AG04449 (cell line): ENCODE results near the gene MORF4L2.

Experiments
- CTCF ChIA-PET: fragments of 350-600 bp; formaldehyde crosslinking; extraction: SDS; loops from one replicate; lab custom pipeline; 2021; ENCODE audit warnings: antibody characterized with exemption; lab: Yijun Ruan, JAX
- POLR2A ChIA-PET: fragments of 400-600, 350-600 bp; formaldehyde crosslinking; extraction: SDS; loops from one replicate; lab custom pipeline; 2020; ENCODE audit warnings: antibody characterized with exemption, inconsistent platforms; lab: Yijun Ruan, JAX
- DNase-seq: peaks from one replicate; pipeline ENCODE4 v3.0.0-alpha.2; 2010; ENCODE audit warnings: low read depth, low spot score
- H3K4me3 ChIP-seq: 2 replicates; pipeline ENCODE4 v1.5.1; 2011; ENCODE audit warnings: low read depth, mild to moderate bottlenecking, control low read depth, low read length
- CTCF ChIP-seq: IDR thresholded peaks from one replicate; pipeline ENCODE4 v1.5.1; 2011; ENCODE audit warnings: mild to moderate bottlenecking, moderate library complexity, low read length, control low read depth, inconsistent platforms; ENCODE audit not compliant: insufficient read depth; ENCODE audit errors: missing control alignments

MORF4L2 gene

GRCh38 chrX:103687696-103688201 lies 1.2 kb upstream of the MORF4L2 start:
- CTCF ChIA-PET, result interaction anchor here (1.0 kb wide), 2 partner anchors 22 to 155 kb away, joined by 3 read pairs; no protein-coding TSS in a partner anchor
- peak overlapping the region; percentile 69 for H3K4me3 ChIP-seq
- no peak for DNase-seq
- POLR2A ChIA-PET, result interaction anchor here (0.8 kb wide), 1 partner anchor 10 kb away, joined by 4 read pairs; no protein-coding TSS in a partner anchor
- peak; percentile 51 for TF ChIP-seq CTCF

- TF ChIP-seq CTCF, result peak; percentile 69
- CTCF ChIA-PET, result interaction anchor here (0.7 kb wide), 3 partner anchors 29 to 171 kb away, joined by 3 read pairs; no protein-coding TSS in a partner anchor
- POLR2A ChIA-PET, result interaction anchor here (0.8 kb wide), 1 partner anchor 9 kb away, joined by 4 read pairs; no protein-coding TSS in a partner anchor
These were observed 685 bp upstream of the MORF4L2 start for GRCh38 chrX:103687073-103687695.

GRCh38 chrX:103685396-103685795 lies 1.1 kb downstream of the MORF4L2 start:
- POLR2A ChIA-PET, result interaction anchor here (0.6 to 1.3 kb wide), 4 partner anchors 9 to 138 kb away, joined by 3 read pairs; no protein-coding TSS in a partner anchor
- CTCF ChIA-PET, result interaction anchor here (0.8 to 1.5 kb wide), 3 partner anchors 13 to 152 kb away, joined by 3 to 4 read pairs (median 3); no protein-coding TSS in a partner anchor
- DNase-seq, result no peak
- no peak for TF ChIP-seq CTCF
- H3K4me3 ChIP-seq, result peak overlapping the region; percentile 70

More at GRCh38 chrX:103687073-103687695, 685 bp upstream of the MORF4L2 start:
- H3K4me3 ChIP-seq, result peak overlapping the region; percentile 69
- peak; percentile 29 for DNase-seq

- no peak overlapping the region for H3K4me3 ChIP-seq
- DNase-seq, result no peak
- TF ChIP-seq CTCF, result no peak
- ChIA-PET POLR2A (no interaction called here), CTCF (no interaction called here)
These were observed 5.1 kb downstream of the MORF4L2 start for GRCh38 chrX:103681443-103681842.

GRCh38 chrX:103678199-103678993 lies 8.1 kb downstream of the MORF4L2 start:
- no peak for DNase-seq
- POLR2A ChIA-PET, result interaction anchor here (0.5 to 0.7 kb wide), 3 partner anchors 9 to 80 kb away, joined by 3 to 4 read pairs (median 3); no protein-coding TSS in a partner anchor
- CTCF ChIA-PET, result no interaction called here
- H3K4me3 ChIP-seq, result no peak overlapping the region
- no peak for TF ChIP-seq CTCF
